ENCODE data around the gene FAM72C. TPM values are rescaled to one million over a fixed set of nuclear protein-coding genes. Genes with fewer than 3 reads are reported as not detected.
"Not testable (repeated sequence)": the region's sequence is repeated elsewhere in the genome, so short reads cannot be mapped to it uniquely, and the experiment has no call there.

The FAM72C gene
- total RNA-seq (2014; rRNA removed), result 0.13 and 1.8 TPM in 2 replicates
- 0.04 TPM for polyA plus RNA-seq (2012)

DNA sequence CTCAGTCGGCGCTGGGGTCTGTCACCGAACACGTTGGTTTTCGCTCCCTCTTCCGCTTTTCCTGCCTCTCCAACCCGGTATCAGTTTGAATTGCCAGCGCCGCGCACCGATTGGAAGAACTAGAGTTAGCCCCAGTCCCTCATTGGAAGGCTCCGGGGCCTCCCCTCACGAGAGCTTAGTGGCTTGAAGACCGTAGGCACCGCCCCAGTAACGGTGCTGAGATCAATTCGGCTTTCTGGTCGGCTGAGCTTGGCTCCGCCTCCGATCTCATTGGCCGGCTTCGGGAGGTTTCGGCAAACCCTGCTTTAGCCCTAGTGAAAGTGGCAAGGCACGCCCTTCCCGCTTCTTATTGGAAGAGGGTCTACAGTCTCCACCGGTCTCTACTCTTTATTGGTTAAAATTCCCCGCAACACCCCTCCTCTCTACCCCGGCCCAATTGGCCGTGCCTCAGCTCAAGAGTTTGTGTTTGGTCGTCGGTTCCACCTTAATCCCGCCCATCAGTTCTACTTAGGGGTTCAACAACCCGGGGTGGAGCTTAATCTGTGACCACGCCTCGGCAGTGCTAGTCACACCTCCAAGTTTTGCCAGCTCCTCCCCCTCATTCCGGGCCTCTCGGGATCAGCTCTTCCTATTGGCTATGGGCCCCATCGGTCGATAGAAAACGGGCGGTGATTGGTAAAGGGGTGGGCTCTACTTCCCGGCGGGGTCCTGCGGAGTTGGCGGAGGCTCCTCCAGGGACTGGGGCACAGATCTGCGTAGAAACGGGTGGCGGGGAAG is at the start of gene FAM72C:
Gene FAM72C (minus strand): TSS at position 63 of the 777 bp plus-strand sequence. CDS start 845 bp downstream, outside the sequence.
- DNase-seq (ENCODE audit: low read depth), result not testable (repeated sequence)

DNA sequence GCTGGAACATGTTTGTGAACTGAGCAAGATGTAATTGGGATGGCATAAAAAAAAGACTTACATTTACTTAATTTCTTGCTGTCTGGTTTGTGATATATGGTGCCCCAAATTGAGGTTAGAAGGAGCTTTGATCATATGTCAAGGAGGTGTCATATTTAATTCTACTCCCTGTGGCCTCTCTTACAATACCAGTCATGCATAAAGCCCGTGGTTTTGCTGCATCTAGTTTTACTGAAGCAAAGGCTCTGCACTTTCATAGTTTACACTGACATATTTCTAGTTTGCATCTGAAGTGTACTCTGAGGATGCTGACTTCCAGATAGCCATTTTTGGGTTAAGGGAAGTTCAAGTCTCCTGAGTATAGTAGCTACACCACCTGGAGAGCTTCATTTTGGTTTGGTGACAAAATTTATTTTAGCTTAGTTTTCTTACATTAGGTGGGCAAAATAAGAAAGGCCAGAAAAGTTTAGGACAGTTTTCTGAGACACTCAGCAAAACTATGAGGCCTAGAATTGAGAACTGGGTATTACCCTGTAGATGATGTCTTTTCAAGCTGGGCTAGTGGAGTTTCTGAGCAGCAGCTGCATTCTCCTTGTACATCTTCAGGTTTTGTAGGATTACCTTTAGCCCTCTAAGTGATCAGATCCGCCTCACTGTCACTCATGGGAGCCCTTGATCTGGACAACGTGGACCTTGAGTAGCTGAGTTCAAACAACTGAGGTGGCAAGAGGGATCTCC is 48.4 kb upstream of the FAM72C start:
- DNase-seq (ENCODE audit: low read depth), result not testable (repeated sequence)

DNA sequence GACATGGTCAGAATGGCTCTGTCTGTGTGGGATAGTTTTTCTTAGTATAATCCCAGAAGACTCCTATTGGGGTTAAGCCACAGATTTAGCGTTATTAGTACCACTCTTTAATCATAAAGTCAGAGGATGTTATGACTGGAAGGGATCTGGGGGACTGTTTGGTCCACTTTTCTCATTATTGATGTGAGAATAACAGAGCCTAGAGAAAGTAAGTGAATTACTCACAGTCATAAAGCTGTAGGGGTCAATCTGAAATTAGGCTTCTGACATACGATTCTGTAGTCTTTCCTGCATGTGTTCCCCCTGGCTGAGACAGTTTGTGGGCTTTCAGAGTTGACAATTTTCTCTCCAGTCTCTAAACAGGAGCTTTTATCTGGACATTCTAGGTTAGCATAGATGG is 47.3 kb upstream of the FAM72C start:
- not testable (repeated sequence) for DNase-seq (ENCODE audit: low read depth)

DNA sequence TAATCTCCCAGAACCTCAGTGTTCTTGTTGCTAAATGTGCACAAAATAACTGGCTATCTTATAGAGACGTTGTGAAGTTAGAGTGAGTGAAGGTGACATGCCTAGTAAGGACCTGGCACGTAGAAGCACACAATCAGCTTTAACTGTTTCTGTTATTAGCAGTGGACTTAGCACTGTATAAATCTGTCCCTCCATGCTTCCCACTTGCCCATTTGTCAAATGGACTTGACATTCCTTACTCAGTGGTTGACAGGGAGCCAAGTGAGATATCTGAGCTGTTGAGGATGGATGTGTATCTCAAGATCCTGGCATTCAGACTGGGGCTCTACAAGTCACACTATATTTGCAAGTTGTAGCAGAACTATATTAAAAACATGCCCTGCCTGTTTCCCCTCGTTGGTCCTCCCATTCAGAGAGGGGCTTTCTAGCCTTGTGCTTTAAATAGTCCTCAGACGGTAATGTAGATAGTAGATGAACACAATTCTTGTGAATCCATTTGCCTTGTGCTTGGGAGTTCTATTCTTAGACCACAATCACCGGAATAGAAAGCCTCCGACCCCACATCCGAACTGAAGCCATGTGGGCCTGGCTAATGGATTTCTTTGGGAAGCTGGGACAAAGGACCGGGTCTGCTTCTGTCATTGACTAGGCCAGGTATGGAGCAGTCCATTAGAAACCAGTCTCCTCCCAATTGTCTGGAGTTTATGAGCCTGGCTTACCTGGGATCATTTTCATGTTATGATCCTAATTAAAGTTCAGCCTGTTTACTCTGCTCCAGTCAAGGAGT is 43.6 kb upstream of the FAM72C start:
- DNase-seq (ENCODE audit: low read depth), result not testable (repeated sequence)

DNA sequence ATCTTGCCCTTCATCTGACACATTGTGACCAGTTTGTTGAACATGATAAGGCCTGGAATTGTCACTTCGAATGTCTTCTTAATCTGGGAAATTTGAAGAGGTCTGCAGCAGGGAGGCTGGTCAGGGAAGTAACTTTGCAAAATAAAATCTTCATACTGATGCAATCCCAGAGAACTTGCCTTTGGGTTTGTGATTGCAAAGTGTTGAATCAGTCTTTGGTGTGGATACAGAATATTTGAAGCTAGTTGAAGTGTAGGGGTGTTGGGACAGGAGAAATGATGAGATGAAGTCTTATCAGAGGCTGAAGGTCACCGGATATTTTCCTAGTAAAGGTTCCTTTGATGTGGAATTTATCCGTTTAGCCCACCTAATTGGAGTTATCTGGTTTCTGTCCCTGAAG is 42.7 kb upstream of the FAM72C start:
- DNase-seq (ENCODE audit: low read depth), result not testable (repeated sequence)

DNA sequence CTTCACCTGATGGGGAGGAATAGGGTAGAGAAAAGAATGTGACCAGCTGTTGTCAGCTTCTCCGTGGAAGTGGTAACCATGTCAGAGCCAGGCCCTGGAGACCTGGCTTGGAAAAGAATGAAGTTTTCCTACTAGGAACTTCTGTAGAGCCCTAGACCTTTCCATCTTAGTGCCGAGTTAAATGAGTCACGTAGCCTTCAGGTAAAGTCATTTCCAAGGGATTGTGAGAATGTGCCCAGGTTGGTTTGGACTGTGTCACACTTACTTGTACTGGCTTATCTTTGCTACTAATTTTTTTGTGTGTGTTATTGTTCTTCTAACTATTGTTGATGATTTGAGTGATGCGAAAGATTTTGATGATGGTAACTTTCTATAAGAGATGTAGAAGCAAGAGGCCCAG is 42.3 kb upstream of the FAM72C start:
- DNase-seq (ENCODE audit: low read depth), result not testable (repeated sequence)

DNA sequence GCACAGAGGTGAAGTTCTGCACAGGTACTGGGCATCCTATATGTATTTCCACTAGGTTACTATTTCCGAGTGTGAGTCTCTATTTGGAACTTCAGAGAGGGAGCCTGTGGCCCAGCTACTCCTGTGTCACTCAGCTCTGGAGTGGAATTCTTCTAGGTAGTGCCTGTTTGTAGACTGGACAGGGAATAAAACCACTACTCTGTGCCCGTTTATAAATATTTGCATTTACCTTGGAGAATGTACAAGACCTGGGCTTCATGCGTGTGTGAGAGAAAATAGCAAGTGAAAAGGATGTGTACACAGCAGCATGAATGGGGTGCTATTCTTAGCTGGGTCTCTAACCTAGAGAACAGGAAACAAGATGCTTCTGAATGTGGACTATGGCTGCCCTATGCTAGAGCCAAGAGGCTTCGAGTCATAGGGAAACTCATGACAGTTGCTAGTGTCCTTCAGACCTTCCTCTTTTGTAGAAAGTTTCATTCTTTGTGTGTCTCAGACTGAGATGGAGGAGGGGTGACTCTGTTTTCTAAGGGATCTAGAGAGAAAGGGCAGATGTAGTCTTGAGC is 40.5 kb upstream of the FAM72C start:
- not testable (repeated sequence) for DNase-seq (ENCODE audit: low read depth)

DNA sequence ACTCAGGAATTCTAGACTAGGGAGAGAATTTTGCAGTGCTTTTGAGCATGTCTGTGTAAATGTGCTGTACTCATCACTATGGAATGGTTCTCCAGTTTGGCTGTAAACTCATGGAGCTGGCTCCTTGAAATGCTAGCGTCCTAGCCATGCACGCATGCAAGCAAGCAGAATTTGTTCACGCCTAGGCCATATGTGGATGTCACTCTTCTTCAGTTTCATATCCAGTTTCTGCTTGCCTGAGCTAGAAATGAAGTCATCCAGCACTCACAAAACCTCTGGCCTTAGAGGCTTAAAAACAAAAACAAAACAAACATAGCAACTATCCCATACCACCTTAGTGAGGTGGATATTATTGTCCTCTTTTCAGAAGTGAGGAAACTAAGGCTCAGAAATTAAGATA is 37.6 kb upstream of the FAM72C start:
- not testable (repeated sequence) for DNase-seq (ENCODE audit: low read depth)

DNA sequence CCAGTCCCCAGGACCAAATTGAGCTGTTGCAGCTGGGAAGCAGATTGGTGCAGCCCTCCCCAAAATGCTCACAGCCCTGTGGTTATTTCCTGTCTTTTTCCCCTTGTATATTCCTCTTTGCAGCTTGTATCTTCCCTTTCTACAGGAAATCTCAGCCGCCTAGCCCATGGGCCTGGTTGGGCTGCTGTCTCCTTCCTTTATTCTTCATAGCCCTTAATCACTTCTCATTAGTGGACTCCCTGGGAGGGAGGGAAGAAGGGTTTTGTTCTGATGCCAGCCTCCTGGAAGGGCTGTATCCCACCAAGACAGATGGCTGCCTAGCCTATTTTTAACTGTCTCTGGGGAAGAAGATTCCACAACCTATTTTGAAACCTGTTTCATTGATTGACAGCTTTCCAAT is 32.5 kb upstream of the FAM72C start:
- DNase-seq (ENCODE audit: low read depth), result not testable (repeated sequence)

DNA sequence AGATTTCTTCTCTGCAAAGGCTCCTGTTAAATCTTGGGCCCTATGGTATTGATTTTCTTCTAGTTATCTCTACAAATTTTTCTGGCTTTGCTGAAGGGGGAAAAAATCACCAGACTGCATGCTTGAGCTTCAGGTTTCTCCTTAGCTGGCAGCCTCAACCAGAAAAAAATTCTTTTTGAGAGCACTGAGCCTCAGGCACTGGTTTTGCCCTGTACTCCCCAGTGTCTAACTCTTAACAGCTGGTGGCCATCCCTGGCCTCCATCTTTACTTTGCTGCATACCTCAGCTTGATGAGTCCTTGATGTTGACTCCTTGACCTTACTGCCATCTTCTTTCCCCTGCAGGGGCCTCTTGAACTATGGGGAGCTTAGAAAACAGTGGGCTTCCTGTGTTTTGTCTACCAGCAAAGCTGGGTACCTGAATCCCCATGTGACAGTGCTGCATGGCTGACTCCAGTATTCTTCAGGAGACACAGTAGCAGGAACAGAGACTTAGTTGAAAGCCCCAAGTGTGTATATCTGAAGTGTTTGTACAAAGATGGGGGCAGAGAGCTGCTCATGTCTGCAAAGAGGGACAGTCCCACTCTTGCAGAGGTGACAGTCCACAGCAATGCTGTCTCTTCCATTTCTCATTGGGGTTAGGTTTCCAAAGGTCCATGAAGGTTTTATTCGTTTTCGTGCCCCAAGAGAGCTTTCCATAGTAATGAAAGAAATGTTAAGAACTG is 31.7 kb upstream of the FAM72C start:
- DNase-seq (ENCODE audit: low read depth), result not testable (repeated sequence)

DNA sequence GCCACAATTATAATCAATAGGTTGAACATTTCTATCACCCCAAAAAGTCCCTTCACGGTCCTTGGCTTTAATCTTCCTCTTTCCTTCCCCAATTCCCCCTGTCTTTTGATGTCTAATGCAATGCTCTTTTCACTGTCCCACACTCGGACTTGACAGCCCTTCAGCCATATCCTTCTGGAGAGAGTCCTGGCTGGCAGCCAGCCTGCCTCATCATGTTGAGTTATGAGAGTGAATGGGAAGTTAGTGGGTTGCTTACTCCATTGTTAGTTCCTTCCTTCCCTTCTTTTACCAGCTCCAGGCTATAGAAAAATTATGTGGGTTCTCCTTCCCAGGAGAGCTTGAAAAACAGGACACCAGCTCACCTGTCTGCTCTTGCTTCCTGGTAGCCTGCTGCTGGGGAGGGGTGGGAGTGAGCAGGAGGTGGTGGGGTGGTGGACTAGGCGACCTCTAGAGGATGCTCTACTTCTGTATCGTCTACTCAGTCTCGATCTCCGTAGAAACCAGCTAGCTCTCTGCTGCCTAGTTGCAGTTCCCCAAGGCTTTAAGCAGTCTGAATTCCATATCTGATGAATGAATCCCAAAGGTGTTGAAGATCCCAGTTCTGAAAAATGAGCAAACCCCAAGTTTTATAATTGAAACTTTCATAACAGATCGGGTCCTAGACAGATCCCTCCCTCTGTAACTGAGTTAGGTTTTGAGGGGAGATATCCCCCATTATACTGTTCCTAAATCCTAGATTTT is 30.5 kb upstream of the FAM72C start:
- not testable (repeated sequence) for DNase-seq (ENCODE audit: low read depth)

DNA sequence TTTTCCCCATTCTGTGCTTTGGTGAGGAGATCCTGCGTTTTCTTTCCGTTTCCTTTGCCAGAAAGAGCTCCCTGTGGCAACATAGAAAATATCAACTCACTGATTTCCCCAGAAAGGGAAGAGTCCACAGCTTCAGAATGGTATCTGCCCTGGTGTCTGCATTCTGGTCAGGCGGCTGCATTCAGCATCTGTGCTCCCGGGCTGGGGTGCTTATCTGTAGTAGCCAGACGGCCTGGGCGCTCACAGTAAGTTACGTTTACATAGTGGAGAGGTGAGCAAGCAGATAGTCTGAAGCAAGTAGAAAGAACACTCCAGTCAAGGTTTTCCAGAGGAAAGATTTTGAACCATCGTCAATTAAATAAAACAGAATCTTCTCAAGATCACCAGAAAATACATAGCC is 29.3 kb upstream of the FAM72C start:
- not testable (repeated sequence) for DNase-seq (ENCODE audit: low read depth)

DNA sequence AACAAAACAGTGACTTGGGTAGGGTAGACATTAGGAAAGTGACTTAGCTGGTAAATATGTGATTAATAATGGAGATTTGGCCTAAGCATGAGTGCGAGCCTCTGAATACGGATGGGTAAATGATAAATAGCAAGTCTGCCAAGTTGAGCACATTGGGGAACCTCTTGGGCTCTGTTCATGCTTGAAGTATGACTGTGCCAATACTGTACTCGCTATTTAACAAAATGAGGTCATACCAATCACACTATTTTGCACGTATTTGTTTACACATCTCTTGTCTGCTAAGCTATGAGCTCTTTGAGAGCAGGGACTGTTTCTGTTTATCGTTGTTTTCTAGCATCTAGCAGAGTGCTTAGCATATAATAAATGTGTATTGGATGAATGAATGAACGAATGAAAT is 24.2 kb upstream of the FAM72C start:
- not testable (repeated sequence) for DNase-seq (ENCODE audit: low read depth)

DNA sequence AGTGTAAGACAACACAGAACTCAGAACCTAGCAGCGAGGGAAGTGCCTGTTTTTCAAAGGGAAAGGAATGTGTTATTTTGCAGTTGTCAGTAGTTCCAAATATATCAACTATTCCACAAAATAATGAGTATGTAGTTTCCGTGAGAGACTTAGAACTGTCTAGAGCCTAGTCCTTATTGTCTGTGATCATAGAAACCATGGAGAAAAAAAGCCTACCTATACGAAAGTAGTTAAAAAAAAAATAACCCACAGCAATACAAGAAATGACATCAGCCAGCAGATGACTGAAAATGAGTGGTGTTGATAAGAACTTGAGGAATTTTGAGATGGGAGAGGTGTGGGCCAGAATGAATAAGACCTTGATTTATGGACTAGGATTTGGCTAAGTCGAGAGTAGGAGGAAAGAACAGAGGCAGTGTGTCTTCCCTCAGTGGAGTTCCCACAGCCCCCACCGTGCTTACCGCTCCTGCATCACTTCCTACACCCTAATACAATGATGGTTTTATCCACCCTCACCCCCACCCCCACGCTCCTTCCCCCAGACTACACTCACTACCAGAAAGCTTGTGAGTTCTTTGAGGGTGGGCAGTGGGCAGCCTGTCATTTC is 21.6 kb upstream of the FAM72C start:
- DNase-seq (ENCODE audit: low read depth), result not testable (repeated sequence)

DNA sequence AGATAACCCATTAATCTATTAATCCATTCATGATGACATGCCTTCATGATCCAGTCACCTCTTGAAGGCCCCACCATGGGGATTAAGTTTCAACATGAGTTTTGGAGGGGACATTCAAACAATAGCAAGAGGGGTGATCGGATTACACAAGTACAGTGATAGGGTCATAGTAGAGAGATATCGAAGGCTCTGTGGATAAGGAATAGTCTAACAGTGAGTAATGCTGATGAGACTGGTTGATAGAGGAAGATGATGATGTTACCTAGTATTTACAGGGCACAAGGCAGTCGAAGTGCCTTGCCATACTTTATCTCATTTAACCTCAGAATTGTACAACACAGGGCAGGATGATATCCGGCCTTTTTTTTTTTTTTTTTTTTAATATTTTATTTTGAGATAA is 18.9 kb upstream of the FAM72C start:
- DNase-seq (ENCODE audit: low read depth), result not testable (repeated sequence)

DNA sequence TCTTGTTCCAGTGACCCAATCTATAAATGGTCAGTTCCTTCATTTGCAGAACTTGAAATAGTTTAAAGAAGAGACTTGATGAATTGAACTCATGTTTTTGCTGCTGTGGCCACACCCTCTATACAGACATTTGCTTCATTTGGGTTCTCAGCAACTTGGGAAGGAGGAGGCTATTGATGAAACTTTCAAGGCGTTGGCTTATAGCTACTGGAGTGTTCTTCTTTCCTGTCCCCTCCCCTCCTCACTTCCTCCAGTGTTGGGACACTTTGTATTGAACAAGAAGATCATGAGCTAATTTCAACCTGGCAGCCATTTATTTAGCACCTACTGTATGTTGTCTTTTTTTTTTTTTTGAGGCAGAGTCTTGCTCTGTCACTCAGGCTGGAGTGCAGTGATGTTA is 17.9 kb upstream of the FAM72C start:
- DNase-seq (ENCODE audit: low read depth), result not testable (repeated sequence)

DNA sequence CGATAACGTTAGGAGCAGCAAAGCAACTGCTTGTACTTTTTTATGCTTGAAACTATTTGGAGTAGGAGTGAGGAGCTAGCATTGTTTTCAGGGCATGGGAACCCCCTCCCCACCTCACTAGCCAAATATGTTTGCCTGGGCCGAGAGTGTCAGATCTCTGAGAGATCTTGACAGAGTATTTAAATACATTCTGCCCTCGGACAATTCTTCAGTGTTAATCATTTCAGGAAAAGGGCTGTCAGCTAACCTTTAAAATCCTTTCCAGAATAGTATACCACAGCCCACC is 17.6 kb upstream of the FAM72C start:
- DNase-seq (ENCODE audit: low read depth), result not testable (repeated sequence)

DNA sequence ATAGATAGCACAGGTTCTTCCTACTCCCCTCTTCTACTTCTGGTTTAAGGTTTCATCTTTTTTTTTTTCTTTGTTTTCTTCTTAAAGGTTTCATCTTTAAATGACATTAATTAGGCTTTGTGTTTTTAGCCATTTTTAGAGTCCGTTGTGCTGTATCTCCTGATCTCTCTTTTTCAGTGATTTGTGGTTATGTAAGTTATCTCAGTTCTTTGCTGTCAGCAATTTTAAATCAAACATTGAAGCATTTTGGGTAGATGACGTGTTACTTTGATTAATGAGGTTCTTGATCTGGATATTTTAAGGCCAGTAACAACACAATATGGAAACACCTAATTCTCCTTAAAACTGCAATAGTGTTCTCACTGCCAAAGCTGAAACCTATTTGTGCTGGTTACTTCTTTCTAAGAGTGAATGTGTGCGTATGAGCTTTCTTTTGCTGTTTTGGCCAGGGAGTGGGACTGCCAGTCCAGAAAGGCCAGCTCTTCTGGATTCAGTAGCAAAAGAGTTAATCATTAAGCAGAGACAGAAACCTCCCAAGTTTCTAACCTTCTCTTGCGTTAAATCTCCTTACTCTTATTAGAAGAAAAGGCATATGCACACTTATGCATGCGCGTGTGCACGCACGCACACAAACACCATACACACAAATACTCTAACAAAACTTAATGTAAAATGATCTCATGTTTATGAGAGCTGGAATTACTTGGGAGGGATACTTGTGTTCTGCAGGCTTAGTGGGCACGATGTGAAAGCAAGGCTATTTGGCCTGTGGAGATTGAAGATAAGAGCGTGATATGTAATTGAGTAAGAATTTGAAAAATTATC is 17.0 kb upstream of the FAM72C start:
- not testable (repeated sequence) for DNase-seq (ENCODE audit: low read depth)

DNA sequence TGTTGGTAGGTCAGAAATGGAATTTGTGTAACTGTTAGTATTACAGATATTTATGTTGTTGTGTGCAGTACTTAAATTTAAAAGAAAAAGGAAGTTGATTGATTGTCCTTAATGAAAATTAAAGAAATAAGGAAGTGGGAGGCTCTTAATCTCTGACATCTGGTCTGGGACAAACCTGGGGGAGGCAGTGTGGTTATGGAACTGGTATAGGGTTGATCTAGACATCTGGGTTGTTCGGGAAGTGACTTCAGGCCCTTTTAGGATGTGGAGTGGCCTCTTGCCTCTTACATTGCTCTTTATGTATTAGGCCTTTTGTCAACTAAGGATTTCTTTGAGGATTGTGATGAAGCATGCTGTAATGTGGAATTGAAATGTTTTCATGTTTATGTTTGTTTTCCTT is 16.1 kb upstream of the FAM72C start:
- not testable (repeated sequence) for DNase-seq (ENCODE audit: low read depth)
